Measurements from ENCODE around the gene DDX41.
"Not testable (repeated sequence)": the region's sequence is repeated elsewhere in the genome, so short reads cannot be mapped to it uniquely, and the experiment has no call there.

Gene DDX41

DNA sequence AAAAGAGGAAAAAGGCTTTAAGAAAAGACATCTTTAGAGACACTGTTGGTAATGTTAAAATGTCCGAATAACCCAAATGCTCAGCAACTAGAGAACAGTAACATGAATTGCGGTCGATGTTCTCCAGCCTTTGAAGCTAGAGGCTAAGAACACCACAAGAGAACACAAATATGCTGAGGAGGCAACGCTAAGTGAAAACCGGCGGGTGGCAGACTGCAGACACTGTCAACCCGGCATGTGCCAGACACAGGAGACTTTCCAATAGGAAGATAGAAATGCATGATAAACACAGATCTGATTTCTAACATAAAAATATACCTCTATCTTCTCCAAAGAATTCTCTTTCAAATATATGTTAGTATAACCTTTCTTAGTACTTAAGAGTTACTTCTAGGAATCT is 18.4 kb upstream of the DDX41 start:
- Mint-ChIP-seq H3K9me3 (no peaks in the 10 kb centered on the region), H3K4me1 (peaks cover 14% of the 10 kb centered on the region), H3K27ac (no peak overlapping the region), H3K36me3 (ENCODE audit: low read depth) (peaks cover 49% of the 10 kb centered on the region), H3K27me3 (ENCODE audit: low read depth, poor library complexity) (peaks cover 2% of the 10 kb centered on the region), H3K4me3 (no peak overlapping the region)
- TF ChIP-seq, protein P1, sequence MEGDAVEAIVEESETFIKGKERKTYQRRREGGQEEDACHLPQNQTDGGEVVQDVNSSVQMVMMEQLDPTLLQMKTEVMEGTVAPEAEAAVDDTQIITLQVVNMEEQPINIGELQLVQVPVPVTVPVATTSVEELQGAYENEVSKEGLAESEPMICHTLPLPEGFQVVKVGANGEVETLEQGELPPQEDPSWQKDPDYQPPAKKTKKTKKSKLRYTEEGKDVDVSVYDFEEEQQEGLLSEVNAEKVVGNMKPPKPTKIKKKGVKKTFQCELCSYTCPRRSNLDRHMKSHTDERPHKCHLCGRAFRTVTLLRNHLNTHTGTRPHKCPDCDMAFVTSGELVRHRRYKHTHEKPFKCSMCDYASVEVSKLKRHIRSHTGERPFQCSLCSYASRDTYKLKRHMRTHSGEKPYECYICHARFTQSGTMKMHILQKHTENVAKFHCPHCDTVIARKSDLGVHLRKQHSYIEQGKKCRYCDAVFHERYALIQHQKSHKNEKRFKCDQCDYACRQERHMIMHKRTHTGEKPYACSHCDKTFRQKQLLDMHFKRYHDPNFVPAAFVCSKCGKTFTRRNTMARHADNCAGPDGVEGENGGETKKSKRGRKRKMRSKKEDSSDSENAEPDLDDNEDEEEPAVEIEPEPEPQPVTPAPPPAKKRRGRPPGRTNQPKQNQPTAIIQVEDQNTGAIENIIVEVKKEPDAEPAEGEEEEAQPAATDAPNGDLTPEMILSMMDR (IDR thresholded peaks at IDR 0.05), result no peak
- no peak for DNase-seq

DNA sequence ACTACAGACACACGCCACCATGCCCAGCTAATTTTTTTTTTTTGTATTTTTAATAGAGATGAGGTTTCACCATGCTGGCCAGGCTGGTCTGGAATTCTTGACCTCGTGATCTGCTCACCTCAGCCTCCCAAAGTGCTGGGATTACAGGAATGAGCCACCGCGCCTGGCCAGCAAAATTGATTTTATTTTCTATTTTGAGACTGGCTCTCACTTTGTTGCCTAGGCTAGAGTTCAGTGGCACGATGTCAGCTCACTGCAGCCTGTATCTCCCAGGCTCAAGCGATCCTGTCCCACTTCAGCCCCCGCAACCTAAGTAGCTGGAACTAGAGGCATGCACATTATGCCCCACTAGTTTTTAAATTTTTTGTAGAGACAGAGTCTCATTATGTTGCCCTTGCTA is 17.7 kb upstream of the DDX41 start:
- H3K27me3 Mint-ChIP-seq (ENCODE audit: low read depth, poor library complexity); H3K9me3 Mint-ChIP-seq; DNase-seq; H3K27ac Mint-ChIP-seq; H3K4me3 Mint-ChIP-seq: not testable (repeated sequence)
- Mint-ChIP-seq H3K4me1 (peaks cover 12% of the 10 kb centered on the region), H3K36me3 (ENCODE audit: low read depth) (peaks cover 49% of the 10 kb centered on the region)

DNA sequence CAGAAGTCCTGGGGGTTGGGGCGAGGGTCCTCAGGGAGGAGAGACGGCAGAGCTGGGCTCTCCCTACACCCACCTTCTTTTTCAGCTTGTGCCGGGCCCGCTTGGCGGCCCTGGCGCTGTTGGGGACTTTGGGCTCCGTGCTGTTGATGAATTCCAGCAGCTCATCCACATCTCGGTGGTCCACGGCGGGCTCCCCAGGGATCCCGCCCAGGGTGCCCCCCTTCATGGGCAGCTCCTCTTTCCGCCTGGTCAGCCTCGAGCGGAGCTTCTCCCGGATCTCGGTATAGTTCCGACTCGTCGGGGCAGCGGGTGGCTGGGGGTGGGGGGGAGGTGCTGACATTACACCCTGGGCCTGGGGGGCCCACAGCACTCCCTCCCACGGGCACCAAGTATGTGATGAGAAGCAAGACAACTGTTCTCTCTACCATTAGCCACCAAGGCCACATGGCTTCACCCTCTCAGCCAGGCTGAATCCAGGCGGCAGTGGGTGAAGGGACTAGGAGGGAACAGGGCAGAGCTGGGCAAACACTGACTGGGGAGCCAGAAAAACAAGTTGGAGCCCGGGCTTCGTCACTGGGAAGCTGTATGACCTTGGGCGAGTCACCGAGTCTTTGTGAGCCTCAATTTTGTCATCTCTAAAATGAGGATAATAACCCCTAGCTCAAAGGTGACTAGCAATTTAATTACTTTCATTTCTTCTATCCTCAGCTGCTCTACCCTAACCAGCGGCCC is 14.6 kb upstream of the DDX41 start:
- Mint-ChIP-seq H3K36me3 (ENCODE audit: low read depth) (peaks cover 36% of the 10 kb centered on the region), H3K27me3 (ENCODE audit: low read depth, poor library complexity) (no peaks in the 10 kb centered on the region), H3K4me1 (no peaks in the 10 kb centered on the region), H3K27ac (peak overlapping the region; percentile 88), H3K4me3 (no peak overlapping the region), H3K9me3 (no peaks in the 10 kb centered on the region)
- TF ChIP-seq, protein P1 (IDR thresholded peaks at IDR 0.05), result no peak
- no peak for DNase-seq

DNA sequence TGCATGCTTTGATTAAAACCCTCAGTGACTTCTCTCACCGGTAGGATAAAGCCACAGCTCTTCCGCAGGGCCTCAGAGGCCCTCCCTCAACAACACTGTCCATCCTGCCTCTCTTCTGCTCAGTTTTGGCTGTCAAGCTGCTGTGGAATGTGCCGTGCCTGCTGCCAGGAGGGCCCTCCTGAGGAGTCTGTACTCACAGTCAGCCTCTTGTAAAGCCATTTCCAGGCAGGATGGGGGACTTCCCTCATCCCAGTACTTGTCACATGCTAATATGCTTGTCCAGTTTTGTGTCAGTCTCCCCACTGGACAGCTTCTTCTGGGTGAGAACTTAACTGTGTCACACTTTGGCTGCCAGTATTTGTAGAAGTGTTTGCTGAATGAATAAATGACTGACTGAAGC is 13.9 kb upstream of the DDX41 start:
- no peak overlapping the region for H3K4me3 Mint-ChIP-seq

DNA sequence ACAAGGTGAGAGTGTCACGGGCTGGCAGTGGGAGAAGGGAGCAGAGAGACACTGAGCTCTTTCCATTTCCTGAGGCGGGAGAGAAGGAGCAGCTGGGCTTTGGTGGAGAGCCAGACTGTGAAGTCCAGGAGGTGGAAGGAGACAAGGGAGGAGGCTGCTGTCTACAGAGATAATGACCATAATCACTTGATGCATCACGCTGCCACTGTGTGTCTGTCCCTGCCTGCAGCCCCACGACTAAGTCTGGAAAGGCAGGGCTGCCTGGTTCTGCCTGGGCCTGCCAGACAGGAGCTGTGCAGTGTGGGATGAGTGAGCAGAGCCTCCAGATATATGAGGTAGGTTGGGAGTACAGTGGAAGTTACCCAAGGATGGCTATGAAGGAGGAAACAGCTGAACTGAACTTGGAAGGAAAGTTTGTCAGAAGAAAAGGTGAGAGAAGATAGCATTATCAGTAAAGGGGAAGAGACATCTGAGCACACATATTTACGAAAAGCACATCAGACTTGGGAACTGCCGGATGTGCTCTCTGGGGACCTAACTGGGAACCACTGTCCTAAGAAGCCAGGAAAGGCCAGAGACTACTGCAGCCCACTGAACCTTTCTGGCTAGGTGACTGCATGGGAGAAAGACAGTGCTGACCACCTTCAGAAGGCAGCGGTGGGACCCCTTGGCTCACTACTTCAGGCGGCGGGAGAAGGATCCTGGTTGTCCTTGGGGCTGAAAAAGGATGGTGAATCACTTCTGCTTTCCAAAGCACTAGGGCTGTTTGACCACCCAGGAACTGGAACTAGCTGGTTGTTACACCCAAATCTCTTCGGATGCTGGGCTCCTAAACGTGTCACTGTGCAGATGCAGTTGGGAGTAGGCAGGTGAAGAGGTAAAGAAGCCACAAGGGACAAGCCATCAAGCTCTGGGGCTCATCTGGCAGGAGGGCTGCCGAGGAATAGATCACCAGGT is 12.8 kb upstream of the DDX41 start:
- Mint-ChIP-seq H3K4me3 (no peak overlapping the region), H3K27me3 (ENCODE audit: low read depth, poor library complexity) (no peaks in the 10 kb centered on the region), H3K36me3 (ENCODE audit: low read depth) (peaks cover 35% of the 10 kb centered on the region), H3K9me3 (no peaks in the 10 kb centered on the region), H3K4me1 (no peaks in the 10 kb centered on the region), H3K27ac (peak overlapping the region; percentile 37)
- no peak for DNase-seq
- TF ChIP-seq, protein P1 (IDR thresholded peaks at IDR 0.05), result no peak

More for the DNA sequence above, 13.9 kb upstream of the DDX41 start:
- Mint-ChIP-seq H3K27ac (peak overlapping the region; percentile 88), H3K4me1 (no peaks in the 10 kb centered on the region), H3K36me3 (ENCODE audit: low read depth) (peaks cover 38% of the 10 kb centered on the region), H3K9me3 (no peaks in the 10 kb centered on the region), H3K27me3 (ENCODE audit: low read depth, poor library complexity) (no peaks in the 10 kb centered on the region)
- no peak for DNase-seq
- TF ChIP-seq, protein P1 (IDR thresholded peaks at IDR 0.05), result no peak

DNA sequence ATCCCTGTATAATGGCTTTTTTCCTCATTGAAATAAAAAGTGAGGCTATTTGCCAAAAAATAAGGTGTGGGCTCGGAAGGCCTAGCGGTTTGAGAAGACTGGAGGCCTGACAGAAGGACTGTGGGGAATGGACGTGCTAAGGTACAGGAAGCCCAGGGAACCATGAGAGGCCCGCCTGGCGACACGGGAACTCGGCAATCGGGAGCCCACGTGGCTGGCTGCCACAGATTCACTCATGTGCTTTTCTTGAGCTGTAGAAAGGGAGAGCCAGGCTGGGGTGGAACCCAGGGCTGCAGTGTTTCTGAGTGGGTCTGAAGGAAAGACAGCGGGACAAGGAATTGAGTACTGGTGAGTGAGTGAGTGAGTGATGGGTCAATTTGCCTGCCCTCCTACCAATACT is 11.9 kb upstream of the DDX41 start:
- peaks cover 33% of the 10 kb centered on the region for H3K36me3 Mint-ChIP-seq (ENCODE audit: low read depth)
- H3K4me1 Mint-ChIP-seq, result no peaks in the 10 kb centered on the region
- no peak overlapping the region for H3K4me3 Mint-ChIP-seq
- DNase-seq, result no peak
- TF ChIP-seq, protein P1 (IDR thresholded peaks at IDR 0.05), result no peak
- no peaks in the 10 kb centered on the region for H3K27me3 Mint-ChIP-seq (ENCODE audit: low read depth, poor library complexity)
- H3K27ac Mint-ChIP-seq, result no peak overlapping the region
- no peaks in the 10 kb centered on the region for H3K9me3 Mint-ChIP-seq
